Measurements from ENCODE around the gene SOWAHA. TPM values are rescaled to one million over a fixed set of nuclear protein-coding genes. Genes with fewer than 3 reads are reported as not detected.

SOWAHA gene
- polyA plus RNA-seq, 3 donors: not detected

DNA sequence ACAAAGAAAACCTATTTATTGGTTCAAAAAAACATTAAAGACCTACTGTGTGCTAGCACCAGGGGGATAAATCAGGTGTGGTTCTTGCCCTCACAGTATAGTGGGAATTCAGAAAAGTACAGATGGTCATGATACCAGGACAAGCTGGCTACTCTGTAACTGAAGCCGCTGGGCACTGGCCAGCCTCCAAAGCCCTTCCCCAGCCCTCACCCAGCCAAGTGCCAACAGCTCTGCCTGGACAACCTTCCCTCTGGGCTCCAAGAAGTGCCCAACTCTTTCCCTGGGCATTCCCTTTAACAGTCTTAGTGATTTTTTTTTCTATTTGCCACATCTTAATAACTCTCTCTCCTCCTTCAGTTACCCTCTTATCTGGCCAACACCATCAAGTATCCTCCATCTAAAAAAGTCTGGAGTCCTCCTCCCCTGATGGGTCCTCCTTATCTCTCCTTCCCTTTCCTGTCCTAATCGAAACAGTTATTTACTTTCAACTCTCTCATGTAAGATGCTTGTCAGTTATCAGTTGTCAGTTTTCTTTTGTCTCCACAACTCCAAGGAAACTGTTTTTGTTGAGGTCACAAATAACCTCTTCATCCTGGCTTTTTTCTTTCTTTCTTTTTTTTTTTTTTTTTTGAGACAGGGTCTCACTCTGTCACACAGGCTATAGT lies 22.8 kb upstream of the SOWAHA start:
- WGBS (ENCODE audit: insufficient coverage): 90% methylated on average over 1 of the region's 2 CpGs
- H3K27me3 Mint-ChIP-seq (ENCODE audit: low read depth in 3 of 3): peaks cover 13 to 33% (median 15%) of the 10 kb centered on the region in 3 donors
- Histone ChIP-seq H3K27ac (ENCODE audit: low read depth in 1 of 2, low read length in 2 of 2) (no peak overlapping the region), H3K9me3 (replicated peaks in 1 of 2; ENCODE audit: control insufficient read depth in 1 of 2, insufficient read depth in 1 of 2, low read length in 2 of 2) (no peaks in the 10 kb centered on the region), H3K9ac (ENCODE audit: insufficient read depth, low read length, poor library complexity, severe bottlenecking) (no peak overlapping the region), H2AFZ (ENCODE audit: insufficient read depth, low read depth, low read length, poor library complexity, severe bottlenecking) (no peak overlapping the region), H3K4me3 (replicated peaks in 1 of 3; ENCODE audit: low read depth in 2 of 3, low read length in 3 of 3) (no peak overlapping the region), H3K4me1 (ENCODE audit: control insufficient read depth in 1 of 2, insufficient read depth in 2 of 2, low read length in 2 of 2) (no peaks in the 10 kb centered on the region), H3K27me3 (ENCODE audit: control insufficient read depth in 2 of 2, insufficient read depth in 2 of 2, low read length in 2 of 2) (peaks cover 0 to 7% of the 10 kb centered on the region in 2 donors), H3K79me2 (ENCODE audit: insufficient read depth, low read length) (no peaks in the 10 kb centered on the region), H4K20me1 (ENCODE audit: insufficient read depth, low read length) (no peaks in the 10 kb centered on the region), H3K4me2 (replicated peaks; ENCODE audit: extremely low read depth, low read length, poor library complexity, severe bottlenecking) (no peak overlapping the region), H3K36me3 (replicated peaks in 1 of 2; ENCODE audit: control insufficient read depth in 1 of 2, insufficient read depth in 2 of 2, low read length in 2 of 2) (no peaks in the 10 kb centered on the region)
- intact Hi-C loops (cut with micrococcal nuclease): no loop called here
- TF ChIP-seq, protein P1, sequence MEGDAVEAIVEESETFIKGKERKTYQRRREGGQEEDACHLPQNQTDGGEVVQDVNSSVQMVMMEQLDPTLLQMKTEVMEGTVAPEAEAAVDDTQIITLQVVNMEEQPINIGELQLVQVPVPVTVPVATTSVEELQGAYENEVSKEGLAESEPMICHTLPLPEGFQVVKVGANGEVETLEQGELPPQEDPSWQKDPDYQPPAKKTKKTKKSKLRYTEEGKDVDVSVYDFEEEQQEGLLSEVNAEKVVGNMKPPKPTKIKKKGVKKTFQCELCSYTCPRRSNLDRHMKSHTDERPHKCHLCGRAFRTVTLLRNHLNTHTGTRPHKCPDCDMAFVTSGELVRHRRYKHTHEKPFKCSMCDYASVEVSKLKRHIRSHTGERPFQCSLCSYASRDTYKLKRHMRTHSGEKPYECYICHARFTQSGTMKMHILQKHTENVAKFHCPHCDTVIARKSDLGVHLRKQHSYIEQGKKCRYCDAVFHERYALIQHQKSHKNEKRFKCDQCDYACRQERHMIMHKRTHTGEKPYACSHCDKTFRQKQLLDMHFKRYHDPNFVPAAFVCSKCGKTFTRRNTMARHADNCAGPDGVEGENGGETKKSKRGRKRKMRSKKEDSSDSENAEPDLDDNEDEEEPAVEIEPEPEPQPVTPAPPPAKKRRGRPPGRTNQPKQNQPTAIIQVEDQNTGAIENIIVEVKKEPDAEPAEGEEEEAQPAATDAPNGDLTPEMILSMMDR (IDR thresholded peaks at IDR 0.05): no peak
- H3K9me3 Mint-ChIP-seq: no peaks in the 10 kb centered on the region
- no peak overlapping the region for H3K4me3 Mint-ChIP-seq
- no peaks in the 10 kb centered on the region for H3K36me3 Mint-ChIP-seq
- H3K27ac Mint-ChIP-seq: peak overlapping the region in 1 of 7 donors; percentile 60
- no peaks in the 10 kb centered on the region for H3K4me1 Mint-ChIP-seq
- no peak for DNase-seq

DNA sequence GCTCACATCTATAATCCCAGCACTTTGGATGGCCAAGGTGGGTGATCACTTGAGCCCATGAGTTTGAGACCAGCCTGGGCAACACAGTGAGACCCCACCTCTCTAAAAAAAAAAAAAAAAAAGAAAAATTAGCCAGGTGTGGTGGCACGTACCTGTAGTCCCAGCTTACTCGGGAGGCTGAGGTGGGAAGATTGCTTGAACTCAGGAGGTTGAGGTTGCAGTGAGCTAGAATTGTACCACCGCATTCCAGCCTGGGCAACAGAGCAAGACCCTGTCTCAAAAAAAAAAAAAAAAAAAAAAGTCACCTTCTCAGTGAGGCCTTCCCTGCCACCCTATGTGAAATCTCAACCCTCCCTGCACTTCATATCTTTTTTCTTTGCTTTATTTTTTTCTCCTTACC lies 22.1 kb upstream of the SOWAHA start:
- intact Hi-C loops (cut with micrococcal nuclease): no loop called here
- H2AFZ ChIP-seq (ENCODE audit: insufficient read depth, low read depth, low read length, poor library complexity, severe bottlenecking): no peak overlapping the region
- H3K27me3 ChIP-seq (ENCODE audit: control insufficient read depth in 2 of 2, insufficient read depth in 2 of 2, low read length in 2 of 2): peaks cover 0 to 7% of the 10 kb centered on the region in 2 donors
- no peaks in the 10 kb centered on the region for H3K36me3 ChIP-seq (replicated peaks in 1 of 2; ENCODE audit: control insufficient read depth in 1 of 2, insufficient read depth in 2 of 2, low read length in 2 of 2)
- H3K79me2 ChIP-seq (ENCODE audit: insufficient read depth, low read length): no peaks in the 10 kb centered on the region
- no peaks in the 10 kb centered on the region for H3K9me3 Mint-ChIP-seq
- no peak for DNase-seq
- H3K4me1 Mint-ChIP-seq: no peaks in the 10 kb centered on the region
- no peak overlapping the region for H3K27ac ChIP-seq (ENCODE audit: low read depth in 1 of 2, low read length in 2 of 2)
- WGBS (ENCODE audit: insufficient coverage): no CpG with 5 or more reads among the region's 3 CpGs
- H3K4me3 ChIP-seq (replicated peaks in 1 of 3; ENCODE audit: low read depth in 2 of 3, low read length in 3 of 3): no peak overlapping the region
- no peak overlapping the region for H3K4me2 ChIP-seq (replicated peaks; ENCODE audit: extremely low read depth, low read length, poor library complexity, severe bottlenecking)
- H3K27me3 Mint-ChIP-seq (ENCODE audit: low read depth in 3 of 3): peaks cover 13 to 33% (median 13%) of the 10 kb centered on the region in 3 donors
- H3K4me1 ChIP-seq (ENCODE audit: control insufficient read depth in 1 of 2, insufficient read depth in 2 of 2, low read length in 2 of 2): no peaks in the 10 kb centered on the region
- no peaks in the 10 kb centered on the region for H3K36me3 Mint-ChIP-seq
- no peaks in the 10 kb centered on the region for H4K20me1 ChIP-seq (ENCODE audit: insufficient read depth, low read length)
- TF ChIP-seq, protein P1 (IDR thresholded peaks at IDR 0.05): no peak
- H3K9ac ChIP-seq (ENCODE audit: insufficient read depth, low read length, poor library complexity, severe bottlenecking): no peak overlapping the region
- no peaks in the 10 kb centered on the region for H3K9me3 ChIP-seq (replicated peaks in 1 of 2; ENCODE audit: control insufficient read depth in 1 of 2, insufficient read depth in 1 of 2, low read length in 2 of 2)
- no peak overlapping the region for H3K27ac Mint-ChIP-seq
- H3K4me3 Mint-ChIP-seq: no peak overlapping the region

All from CD14-positive monocyte (primary cell).